ENCODE results near the gene ZNF275.

DNA sequence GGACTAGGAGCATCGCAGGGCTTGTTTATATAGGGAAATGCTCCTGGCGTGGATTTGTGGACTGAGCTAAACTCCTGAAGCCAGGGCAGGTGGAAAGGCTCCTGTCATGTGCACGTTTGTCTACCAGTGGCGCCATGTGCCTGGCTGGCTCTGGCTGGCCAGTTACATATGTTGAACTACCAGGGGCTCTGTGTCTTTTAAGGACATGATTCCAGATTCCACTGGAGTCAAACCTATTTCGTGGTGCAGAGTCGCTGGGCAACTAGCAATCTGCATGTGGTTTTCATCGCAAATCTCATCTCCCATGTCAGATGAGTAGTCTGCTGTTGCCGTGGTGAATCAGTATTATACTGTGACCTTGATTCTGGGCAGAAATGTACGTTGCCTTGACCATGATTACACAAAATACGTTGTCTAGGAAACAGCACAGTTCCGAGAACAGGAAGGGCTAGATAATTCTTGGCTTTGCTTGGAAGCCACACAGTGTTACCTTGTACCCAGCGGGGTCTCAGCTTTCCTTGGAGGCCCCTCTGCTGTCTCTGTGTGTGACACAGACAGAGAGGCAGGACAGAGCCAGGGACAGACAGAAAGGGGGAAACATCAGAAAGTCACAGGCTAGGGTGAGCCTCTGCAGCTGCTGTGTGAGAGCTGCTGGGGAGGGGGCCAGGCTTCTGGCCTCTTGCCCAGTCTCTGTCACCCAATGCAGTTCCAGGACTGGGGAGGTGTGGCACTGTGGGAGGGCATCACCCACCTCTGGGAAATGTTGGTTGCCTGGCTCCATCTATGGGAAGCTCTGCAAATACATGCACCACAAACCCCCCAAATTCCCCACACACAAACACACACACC, 48.0 kb downstream of the ZNF275 start:
- TF ChIP-seq, protein P1, sequence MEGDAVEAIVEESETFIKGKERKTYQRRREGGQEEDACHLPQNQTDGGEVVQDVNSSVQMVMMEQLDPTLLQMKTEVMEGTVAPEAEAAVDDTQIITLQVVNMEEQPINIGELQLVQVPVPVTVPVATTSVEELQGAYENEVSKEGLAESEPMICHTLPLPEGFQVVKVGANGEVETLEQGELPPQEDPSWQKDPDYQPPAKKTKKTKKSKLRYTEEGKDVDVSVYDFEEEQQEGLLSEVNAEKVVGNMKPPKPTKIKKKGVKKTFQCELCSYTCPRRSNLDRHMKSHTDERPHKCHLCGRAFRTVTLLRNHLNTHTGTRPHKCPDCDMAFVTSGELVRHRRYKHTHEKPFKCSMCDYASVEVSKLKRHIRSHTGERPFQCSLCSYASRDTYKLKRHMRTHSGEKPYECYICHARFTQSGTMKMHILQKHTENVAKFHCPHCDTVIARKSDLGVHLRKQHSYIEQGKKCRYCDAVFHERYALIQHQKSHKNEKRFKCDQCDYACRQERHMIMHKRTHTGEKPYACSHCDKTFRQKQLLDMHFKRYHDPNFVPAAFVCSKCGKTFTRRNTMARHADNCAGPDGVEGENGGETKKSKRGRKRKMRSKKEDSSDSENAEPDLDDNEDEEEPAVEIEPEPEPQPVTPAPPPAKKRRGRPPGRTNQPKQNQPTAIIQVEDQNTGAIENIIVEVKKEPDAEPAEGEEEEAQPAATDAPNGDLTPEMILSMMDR (IDR thresholded peaks at IDR 0.05), result no peak
- TF ChIP-seq POLR2A (IDR thresholded peaks at IDR 0.05), result no peak
- TF ChIP-seq EP300 (IDR thresholded peaks at IDR 0.05), result no peak

Data from tibial nerve (tissue), 4 donors.